Activated CD4-positive, alpha-beta T cell treated with anti-CD3 and anti-CD28 coated beads for 24 hours (primary cell): ENCODE data around the gene PTGFRN.

Source experiments
- DNase-seq, 2 donors: peaks; one replicate each; pipeline ENCODE4 v3.0.0-alpha.2; 2020; ENCODE audit warnings: low read depth in 2 of 2

PTGFRN gene

DNA sequence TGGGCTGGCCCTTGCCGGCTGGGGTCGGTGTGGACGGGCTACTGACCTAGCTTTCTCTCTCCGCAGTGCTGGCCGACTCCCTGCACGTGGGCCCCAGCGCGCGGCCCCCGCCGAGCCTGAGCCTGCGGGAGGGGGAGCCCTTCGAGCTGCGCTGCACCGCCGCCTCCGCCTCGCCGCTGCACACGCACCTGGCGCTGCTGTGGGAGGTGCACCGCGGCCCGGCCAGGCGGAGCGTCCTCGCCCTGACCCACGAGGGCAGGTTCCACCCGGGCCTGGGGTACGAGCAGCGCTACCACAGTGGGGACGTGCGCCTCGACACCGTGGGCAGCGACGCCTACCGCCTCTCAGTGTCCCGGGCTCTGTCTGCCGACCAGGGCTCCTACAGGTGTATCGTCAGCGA is 34.9 kb downstream of the PTGFRN start:
- no peak for DNase-seq

DNA sequence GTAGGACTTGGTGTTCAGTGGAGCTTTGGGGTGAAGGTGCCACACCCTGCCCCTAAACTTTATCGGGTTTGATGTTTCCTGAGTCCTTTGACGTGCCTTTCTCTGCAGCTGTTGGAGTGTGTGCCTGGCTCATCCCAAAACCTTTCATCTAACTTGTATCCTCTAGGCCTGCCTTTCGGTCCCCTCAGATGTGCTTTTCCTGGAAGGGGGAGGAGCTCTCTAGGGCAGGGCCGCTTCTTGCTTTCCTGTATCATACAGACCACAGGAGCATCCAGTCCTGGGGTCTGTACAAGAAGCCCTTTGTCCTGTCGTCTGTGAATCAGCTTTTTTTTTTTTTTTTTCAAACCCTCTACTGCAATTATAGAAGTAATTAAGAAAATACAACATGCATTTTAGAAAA is 35.7 kb downstream of the PTGFRN start:
- DNase-seq, result no peak

DNA sequence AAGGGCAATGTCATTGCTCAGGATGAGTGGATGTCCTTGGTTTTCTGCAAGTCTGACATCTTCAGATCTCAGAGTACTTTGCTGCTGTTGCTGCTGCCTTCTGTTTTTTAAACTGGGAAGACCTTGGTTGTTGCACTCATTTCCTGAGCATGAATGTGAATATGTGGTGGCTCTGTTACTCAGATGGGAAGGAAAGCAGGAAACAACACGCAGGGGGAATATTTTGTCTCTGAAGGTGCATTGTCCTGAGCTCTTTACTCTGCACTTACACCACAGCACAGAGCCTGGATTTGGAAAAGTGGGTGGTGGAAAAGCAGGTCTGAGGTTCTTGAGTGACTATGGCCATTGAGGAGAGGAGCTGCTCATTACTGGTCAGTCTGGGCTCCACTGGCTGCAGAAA is 36.3 kb downstream of the PTGFRN start:
- no peak for DNase-seq

DNA sequence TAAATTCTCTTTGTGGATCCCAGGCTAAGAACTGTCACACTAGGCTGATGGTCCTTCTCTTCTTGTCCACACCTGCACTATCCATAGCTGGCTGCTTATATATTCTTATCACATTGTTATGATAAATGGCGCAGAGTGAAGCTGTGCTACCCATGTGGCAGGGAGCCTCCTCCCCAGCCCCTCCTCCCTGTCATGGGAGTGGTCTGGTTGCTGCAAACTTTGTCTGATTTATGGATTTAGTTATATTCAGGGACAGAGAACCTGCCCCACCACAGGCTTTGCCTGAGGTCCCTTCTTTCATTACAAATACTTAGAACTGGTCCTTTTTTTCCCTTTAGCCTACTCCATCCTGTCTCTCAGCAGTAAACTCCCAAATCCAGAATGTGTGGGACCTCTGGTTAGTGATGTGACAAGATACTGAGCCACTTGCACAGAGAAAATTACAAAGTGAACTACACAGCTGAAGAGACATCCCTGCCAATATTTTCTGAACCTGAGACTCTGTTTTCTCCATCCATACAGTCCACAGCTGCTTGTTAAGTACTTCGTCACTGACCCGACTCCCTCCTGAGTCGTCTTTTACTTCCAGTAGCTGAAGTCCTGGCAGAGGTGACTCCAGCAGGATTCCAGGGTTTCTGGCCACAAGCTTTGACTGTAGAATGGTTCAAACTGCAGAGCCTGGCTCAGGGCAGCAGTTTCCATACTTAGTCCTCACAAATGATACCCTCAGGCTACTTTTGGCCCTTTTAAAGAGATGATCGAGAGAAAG is 37.6 kb downstream of the PTGFRN start:
- no peak for DNase-seq

DNA sequence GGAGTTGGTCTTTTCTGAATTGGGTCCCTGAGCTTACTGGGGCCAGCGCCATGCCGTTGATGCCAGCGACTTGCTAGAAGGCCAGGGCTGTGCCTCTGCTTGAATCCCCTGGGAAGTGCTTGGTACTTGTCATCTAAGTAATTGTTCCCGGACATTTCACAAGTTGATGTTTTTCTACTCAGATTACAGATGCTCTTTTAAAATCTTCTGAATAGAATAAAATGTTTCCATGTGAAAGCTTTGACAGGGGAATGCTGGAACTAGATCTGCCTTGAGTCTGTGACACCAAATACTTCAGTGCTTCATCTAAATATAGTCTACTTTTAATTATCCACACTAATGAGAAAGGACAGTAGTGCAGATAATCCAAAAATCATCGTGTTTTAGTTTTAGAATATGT is 38.3 kb downstream of the PTGFRN start:
- DNase-seq, result no peak

DNA sequence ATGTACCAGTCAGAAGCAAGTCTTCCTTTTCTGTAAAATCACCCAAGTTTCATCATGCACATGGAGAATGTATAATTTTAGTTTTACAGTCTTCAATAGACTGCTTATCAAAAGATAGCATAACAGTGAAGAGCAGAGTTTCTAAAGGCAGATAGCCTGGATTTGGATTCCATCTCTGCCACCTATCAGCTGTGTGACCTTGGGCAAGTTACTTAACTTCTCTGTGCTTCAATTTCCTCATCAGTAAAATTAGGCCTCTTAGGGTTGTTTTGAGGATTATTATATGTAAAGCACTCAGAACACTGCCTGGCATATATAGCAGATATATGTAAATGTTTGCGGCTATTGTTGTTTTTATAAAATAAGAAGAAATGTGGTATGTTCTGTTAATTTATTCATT is 38.9 kb downstream of the PTGFRN start:
- no peak for DNase-seq

DNA sequence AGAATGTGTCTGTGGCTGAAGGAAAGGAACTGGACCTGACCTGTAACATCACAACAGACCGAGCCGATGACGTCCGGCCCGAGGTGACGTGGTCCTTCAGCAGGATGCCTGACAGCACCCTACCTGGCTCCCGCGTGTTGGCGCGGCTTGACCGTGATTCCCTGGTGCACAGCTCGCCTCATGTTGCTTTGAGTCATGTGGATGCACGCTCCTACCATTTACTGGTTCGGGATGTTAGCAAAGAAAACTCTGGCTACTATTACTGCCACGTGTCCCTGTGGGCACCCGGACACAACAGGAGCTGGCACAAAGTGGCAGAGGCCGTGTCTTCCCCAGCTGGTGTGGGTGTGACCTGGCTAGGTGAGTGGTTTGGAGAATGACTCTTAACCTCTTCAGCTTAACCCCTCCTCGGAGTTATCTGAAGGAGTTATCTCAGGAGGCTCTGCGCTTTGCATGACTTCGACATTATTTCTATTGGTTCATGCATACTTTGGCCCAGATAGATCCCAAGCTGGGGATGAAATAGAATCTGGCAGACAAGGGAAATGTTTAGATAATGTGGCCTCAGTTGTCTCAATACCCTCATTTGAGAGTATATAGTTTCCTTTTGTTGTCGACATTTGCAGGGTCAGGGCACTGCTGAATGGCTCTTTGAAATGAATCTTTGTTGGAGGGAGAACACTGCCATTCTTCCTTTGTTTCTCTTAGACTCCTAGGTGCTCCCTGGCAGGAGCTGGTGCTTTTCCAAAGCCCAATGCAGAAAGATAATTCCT is 39.7 kb downstream of the PTGFRN start:
- no peak for DNase-seq

DNA sequence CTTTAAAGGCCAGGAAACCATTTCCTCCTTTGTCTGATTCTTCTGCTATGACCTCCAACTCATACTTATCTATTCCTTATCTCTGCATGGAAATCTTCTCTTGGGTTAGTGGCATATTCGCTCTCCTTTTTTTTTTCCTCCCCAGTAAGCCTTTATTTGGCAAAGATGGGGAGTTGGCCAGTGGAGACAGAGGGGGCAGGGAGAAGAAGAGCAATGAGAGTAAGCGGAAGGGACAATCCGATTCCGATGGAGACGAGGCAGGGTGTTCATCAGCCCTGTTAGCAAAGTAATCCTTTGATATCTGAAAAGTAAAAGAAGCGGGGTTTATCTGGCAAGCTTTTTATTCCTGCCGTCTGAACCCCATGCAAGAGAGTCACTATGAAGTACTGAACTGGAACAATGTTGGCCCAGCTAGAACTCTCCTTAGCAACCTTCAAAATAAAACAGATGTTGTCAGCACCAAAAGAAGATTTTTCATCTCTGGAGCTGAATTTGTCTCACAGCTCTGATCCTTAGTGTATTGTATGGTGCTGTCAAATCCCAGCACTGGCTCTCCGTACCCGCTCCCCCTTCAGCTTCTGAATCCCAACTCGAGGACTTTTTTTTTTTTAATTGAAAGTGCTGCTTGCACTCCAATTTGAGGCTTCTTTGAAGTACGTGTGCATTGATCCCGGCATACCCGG is 40.9 kb downstream of the PTGFRN start:
- no peak for DNase-seq

DNA sequence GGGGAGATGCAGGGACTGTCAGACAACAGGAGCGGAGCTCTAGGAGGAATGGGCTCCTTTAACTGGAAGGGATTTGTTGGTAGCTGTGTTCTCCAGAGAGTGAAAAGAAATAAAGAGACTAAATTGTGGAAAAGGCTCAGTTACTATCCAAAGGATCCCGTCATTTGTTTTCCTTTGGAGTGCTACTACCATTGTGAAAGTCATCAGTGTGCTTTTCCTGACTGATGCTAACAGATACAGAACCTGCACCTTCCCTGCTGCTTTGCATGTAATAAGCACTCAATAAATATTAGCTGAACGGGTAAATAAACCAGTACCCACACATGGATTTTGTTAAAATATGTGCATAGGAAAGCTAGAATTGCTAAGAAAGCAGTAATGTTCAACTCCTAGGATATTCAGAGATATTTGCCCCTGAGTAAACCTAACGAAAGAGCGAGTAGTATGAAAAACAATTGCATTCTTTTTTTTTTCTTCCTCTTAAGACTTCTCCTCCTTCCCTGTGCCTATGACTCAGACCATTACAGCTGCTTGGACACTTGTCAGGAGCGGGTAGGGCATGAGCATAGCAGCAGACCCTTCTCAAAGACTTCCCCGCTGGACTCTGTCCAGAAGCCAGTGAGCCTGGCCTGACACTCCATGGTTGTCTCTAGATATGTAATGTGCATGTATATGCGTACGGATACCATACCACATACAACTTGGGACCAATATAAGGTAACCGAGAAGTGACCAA is 41.7 kb downstream of the PTGFRN start:
- no peak for DNase-seq

DNA sequence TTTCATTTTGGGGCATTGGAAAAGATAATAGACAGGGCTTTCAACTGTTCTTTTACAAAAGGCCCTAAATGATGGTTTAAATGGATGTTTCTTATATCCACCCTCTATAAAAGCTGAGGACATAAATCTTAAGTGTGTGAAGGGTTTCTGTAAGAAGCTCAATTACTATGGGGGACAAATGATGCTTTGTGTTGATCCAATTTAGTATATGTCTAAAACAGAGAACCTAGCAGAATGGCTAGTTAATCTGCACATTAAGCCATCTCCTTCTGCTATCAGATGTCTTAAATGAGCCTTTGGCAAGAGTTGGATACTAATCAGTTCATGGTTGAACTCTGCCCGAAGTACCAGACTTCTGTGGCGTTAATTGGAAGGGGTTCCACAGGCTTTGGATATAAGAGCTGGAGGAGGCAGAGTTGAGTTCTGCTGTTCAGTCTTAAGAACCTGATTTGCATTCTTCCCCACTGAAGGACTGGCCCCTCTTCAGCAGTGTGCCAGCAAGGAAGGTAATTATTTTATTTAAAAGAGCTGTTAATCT is 43.1 kb downstream of the PTGFRN start:
- no peak for DNase-seq

DNA sequence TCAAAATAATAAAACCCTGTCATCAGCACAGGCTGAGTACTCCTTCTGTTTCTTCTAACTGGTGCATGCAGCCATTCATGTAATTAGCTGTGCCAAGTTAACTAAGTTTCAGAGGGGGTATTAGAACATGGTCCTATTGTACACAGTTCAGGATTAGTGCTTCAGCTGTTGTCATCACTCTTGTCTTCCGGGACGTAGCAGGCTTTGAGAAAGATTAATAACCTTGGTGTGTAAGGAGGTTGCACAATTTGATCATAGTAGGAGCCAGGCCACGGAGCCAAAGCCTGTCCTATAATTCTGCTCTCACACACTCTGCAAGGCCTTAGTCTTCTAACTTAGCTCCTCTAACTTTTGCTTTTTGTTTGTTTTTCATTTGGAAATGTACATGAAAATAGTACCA is 44.7 kb downstream of the PTGFRN start:
- no peak for DNase-seq

DNA sequence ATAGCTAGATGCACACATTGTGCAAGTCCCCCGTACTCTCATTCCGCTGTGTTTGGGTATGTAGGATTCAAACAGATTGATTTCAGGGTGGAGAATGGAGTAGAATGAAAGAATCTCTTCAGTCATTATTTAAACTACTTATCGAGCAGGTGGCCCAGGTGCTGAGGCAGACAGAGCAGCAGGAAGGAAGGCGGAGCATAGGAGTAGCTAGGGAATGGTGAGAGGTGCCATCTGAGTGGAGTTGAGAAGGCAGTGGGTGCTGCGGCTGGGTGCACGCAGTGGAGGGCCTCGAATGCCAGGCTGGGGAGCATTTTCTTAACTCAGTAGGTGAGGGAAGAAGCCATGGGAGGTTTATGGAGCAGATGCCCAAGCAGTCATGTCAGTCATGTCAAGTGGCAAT is 46.7 kb downstream of the PTGFRN start:
- no peak for DNase-seq

DNA sequence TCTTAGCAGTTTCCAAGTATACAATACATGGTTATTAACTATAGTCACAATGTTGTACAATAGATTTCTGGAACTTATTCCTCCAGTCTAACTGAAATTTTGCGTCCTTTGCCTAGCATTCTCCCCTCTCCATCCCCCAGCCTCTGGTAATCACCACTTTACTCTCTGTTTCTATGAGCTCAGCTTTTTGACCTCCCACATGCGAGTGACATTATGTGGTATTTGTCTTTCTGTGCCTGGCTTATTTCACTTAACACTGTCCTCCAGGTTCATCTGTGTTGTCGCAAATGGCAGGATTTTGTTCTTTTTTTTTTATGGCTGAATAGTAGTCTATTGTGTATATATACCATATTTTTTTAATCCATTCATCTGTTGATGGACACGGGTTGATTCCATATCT is 47.9 kb downstream of the PTGFRN start:
- DNase-seq, result no peak

DNA sequence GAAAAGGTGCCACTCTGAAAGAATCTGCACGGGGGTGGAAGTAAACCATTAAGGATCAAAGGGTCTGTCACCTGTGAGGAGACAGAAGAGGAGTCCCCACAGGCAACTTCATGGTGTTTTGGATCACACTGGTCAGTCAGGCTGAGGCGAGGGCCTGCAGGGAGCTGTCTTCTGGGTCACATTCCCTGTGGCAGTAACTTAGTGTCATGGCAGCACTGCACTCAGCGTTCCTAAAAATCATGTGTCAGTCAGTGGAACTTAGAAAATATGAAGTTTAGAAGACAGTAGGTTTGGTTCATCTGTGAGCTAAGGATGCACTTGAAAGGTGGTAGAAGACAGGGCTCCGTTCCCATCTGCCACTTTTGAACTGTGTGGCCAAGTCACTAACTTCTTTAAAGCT is 48.4 kb downstream of the PTGFRN start:
- DNase-seq, result no peak

DNA sequence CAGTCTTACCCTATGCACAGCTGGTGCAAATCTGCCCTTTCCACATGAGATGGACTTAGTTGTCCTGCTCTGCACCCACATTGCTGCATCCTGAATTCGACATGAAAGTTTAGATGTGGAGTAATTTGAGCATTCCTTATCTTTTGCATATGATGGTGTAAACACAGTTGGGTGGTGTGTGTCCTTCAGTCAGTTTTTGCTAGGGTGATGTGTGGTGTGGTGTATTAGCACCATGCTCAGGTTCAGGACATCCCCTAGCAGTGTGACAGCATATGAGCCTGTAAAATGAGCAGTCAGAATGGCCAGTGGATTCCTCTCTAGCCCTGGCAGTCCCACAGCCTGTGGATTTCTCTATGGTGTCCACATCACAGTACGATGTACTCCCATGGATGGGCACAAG is 49.3 kb downstream of the PTGFRN start:
- no peak for DNase-seq

DNA sequence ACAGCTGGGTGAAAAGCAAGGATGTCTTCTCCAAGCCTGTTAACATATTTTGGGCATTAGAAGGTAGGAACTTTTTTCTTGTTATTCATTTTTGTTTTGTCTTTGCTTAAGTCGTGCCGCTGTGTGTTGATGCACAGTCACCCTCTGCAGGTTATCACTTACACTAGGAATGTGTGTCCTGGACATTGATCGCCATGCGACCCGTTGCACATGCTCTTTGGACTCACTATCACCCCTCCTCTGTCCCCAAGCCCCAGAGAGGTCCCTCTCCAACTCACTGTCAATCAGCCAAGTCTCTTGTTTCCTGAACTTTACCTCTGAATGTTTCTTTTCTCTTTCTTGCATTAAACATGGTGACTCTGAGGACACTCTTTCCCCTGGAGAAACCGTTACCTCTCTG is 51.9 kb downstream of the PTGFRN start:
- no peak for DNase-seq

DNA sequence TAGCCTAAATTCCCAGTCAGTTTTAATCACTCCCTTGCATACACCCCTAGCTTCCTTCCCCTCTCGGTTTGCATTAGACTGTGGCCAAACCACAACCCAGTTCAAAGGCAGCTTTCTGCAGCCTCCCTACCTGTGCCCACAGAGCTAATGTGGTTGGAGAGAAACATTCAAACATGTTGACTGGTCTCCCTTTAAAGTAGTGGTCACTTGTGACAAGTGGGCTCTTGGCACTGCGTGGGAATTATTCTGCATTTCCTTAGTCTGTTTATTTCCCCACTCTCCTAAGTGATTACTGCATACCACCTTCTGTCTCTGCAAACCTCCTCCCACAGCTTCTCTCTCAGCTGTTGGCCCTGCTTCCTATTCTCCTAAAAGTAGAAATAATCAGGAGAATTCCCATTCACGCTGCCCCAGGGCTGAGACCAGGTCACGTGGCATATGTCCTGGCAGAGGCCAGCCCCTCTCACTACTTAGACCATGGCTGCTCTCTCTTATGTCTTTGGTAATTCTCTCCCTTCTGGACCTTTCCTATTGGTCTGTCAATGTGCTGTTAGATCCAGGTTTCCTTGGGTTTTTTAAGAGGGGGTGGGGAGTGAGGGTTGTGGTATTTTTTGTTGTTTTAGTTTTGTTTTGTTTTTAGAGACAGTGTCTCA is 53.4 kb downstream of the PTGFRN start:
- no peak for DNase-seq

DNA sequence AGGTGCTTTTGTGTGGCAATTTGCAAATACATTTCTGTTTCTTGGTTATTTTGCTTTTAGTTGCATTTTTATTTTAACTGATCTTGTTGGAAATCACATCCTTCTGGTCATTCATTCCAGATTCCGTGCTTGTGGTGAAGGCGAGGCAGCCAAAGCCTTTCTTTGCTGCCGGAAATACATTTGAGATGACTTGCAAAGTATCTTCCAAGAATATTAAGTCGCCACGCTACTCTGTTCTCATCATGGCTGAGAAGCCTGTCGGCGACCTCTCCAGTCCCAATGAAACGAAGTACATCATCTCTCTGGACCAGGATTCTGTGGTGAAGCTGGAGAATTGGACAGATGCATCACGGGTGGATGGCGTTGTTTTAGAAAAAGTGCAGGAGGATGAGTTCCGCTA is 57.1 kb downstream of the PTGFRN start:
- no peak for DNase-seq

DNA sequence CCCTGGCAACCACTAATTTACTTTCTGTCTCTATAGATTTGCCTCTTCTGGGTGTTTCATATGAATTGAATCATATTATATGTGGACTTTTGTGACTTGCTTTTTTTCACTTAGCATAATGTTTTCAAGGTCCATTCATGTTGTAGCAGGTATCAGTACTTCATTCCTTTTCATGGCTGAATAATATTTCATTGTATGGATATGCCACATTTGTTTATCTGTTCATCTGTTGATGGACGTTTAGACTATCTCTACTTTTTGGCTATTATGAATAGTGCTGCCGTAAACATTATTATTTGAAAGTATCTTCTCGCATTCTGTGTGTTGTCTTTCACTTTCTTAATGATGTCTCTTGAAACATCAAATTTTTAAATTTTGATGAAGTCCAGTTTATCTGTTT is 59.0 kb downstream of the PTGFRN start:
- DNase-seq, result no peak

DNA sequence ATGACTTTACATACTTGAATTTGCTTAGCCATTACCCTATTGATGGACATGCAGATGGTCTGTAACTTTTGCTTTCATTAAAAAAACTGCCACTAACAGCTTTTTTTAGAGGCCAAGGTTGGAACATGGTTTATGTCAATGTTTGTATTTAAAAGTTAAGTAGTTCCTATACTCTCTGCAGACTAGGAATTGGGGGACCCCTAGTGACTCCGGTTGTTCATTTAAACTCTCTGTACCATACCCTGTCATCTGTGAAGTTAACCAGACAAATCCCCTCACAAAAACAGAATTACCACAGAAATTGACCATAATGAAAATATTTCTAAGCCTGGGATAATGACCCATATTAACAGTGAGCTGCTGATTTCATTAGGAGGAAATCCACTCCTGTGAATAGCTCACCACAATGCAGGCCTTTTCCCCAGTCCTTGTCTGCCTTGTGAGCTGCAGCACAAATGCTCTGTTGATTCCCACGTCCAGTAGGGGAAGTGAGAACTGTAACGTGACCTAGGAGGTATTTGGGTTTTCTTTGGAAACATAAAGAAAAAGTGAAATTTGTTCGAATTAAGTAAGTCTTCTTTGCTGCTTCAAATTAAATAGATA is 61.6 kb downstream of the PTGFRN start:
- DNase-seq, result no peak
